ENCODE results near the gene PIGBOS1.

The PIGBOS1 gene

GRCh38 chr15:55279746-55280351, 39.1 kb downstream of the PIGBOS1 start:
- Histone ChIP-seq H3K36me3 (peaks cover 0 to 49% (median 6%) of the 10 kb centered on the region in 11 experiments; a peak in 10 of 22 replicates), H3K27me3 (no peaks in the 10 kb centered on the region), H3K9me3 (replicated peaks in 1 of 11) (peaks cover 0 to 7% (median 0%) of the 10 kb centered on the region in 11 experiments; a peak in 3 of 22 replicates), H4K20me1 (0 out of 22 replicates have a peak, but pooled peaks cover 0 to 7% (median 0%) of the 10 kb centered on the region in 11 experiments), H3K4me1 (peaks cover 28 to 98% (median 93%) of the 10 kb centered on the region in 10 experiments), H3K9ac (peak overlapping the region in 6 of 11 experiments; percentile 25 to 59 (median 50); a peak in 8 of 22 replicates), H3K4me3 (no peak overlapping the region), H3K4me2 (peak overlapping the region in 9 of 11 experiments; percentile 37 to 82 (median 78); a peak in 19 of 22 replicates), H3K27ac (peak overlapping the region; percentile 3 to 93 (median 62); a peak in 19 of 22 replicates)
- TF ChIP-seq Cebpa-rat (IDR thresholded peaks at IDR 0.05), result no peak

- no peak overlapping the region for H3K4me3 ChIP-seq
- peak overlapping the region; percentile 3 to 93 (median 62); a peak in 18 of 22 replicates for H3K27ac ChIP-seq
- peaks cover 28 to 95% (median 88%) of the 10 kb centered on the region in 10 experiments for H3K4me1 ChIP-seq
- peaks cover 0 to 47% (median 7%) of the 10 kb centered on the region in 11 experiments; a peak in 10 of 22 replicates for H3K36me3 ChIP-seq
- peaks cover 0 to 10% (median 0%) of the 10 kb centered on the region in 11 experiments; a peak in 4 of 22 replicates for H3K9me3 ChIP-seq (replicated peaks in 1 of 11)
- H3K4me2 ChIP-seq, result peak overlapping the region in 9 of 11 experiments; percentile 37 to 82 (median 78); a peak in 17 of 22 replicates
- H3K9ac ChIP-seq, result peak overlapping the region in 3 of 11 experiments; percentile 5 to 59 (median 53); a peak in 5 of 22 replicates
- no peak for TF ChIP-seq Cebpa-rat (IDR thresholded peaks at IDR 0.05)
- H4K20me1 ChIP-seq, result 0 out of 22 replicates have a peak, but pooled peaks cover 0 to 7% (median 0%) of the 10 kb centered on the region in 11 experiments
- no peaks in the 10 kb centered on the region for H3K27me3 ChIP-seq
These were observed 39.7 kb downstream of the PIGBOS1 start for GRCh38 chr15:55279100-55279745.

- Histone ChIP-seq H3K9me3 (replicated peaks in 1 of 11) (peaks cover 0 to 25% (median 8%) of the 10 kb centered on the region in 11 experiments; a peak in 9 of 22 replicates), H3K9ac (peak overlapping the region in 7 of 11 experiments; percentile 19 to 75 (median 62); a peak in 10 of 22 replicates), H3K27me3 (no peaks in the 10 kb centered on the region), H4K20me1 (0 out of 22 replicates have a peak, but pooled peaks cover 0 to 7% (median 0%) of the 10 kb centered on the region in 11 experiments), H3K4me3 (peak overlapping the region in 1 of 10 experiments; percentile 44; a peak in 2 of 20 replicates), H3K4me1 (peaks cover 26 to 91% (median 73%) of the 10 kb centered on the region in 10 experiments), H3K27ac (peak overlapping the region; percentile 41 to 93 (median 78); a peak in 20 of 22 replicates), H3K36me3 (peaks cover 0 to 49% (median 7%) of the 10 kb centered on the region in 11 experiments; a peak in 10 of 22 replicates), H3K4me2 (peak overlapping the region; percentile 19 to 82 (median 72))
- TF ChIP-seq Cebpa-rat (IDR thresholded peaks at IDR 0.05), result no peak
These were observed 41.2 kb downstream of the PIGBOS1 start for GRCh38 chr15:55277715-55278114.

- 0 out of 22 replicates have a peak, but pooled peaks of 1 of the 11 experiments have one; percentile 11 for TF ChIP-seq Cebpa-rat (IDR thresholded peaks at IDR 0.05)
- Histone ChIP-seq H3K4me3 (peak overlapping the region in 1 of 10 experiments; percentile 44; a peak in 2 of 20 replicates), H4K20me1 (0 out of 22 replicates have a peak, but pooled peaks cover 0 to 6% (median 0%) of the 10 kb centered on the region in 11 experiments), H3K4me2 (peak overlapping the region; percentile 19 to 82 (median 72)), H3K27ac (peak overlapping the region in 10 of 11 experiments; percentile 57 to 93 (median 79); a peak in 21 of 22 replicates), H3K36me3 (peaks cover 0 to 54% (median 7%) of the 10 kb centered on the region in 11 experiments; a peak in 10 of 22 replicates), H3K4me1 (peaks cover 21 to 91% (median 68%) of the 10 kb centered on the region in 10 experiments), H3K9ac (peak overlapping the region in 8 of 11 experiments; percentile 8 to 75 (median 56); a peak in 12 of 22 replicates), H3K27me3 (no peaks in the 10 kb centered on the region), H3K9me3 (replicated peaks in 1 of 11) (peaks cover 0 to 31% (median 11%) of the 10 kb centered on the region in 11 experiments; a peak in 10 of 22 replicates)
These were observed 41.8 kb downstream of the PIGBOS1 start for GRCh38 chr15:55277116-55277564.

- Histone ChIP-seq H3K4me3 (no peak overlapping the region), H3K27me3 (no peaks in the 10 kb centered on the region), H3K4me2 (peak overlapping the region in 8 of 11 experiments; percentile 19 to 82 (median 77); a peak in 16 of 22 replicates), H4K20me1 (no peaks in the 10 kb centered on the region), H3K4me1 (peaks cover 15 to 91% (median 59%) of the 10 kb centered on the region in 10 experiments), H3K9ac (peak overlapping the region in 3 of 11 experiments; percentile 64 to 75 (median 75); a peak in 3 of 22 replicates), H3K27ac (peak overlapping the region in 10 of 11 experiments; percentile 14 to 93 (median 79); a peak in 15 of 22 replicates), H3K36me3 (peaks cover 0 to 59% (median 7%) of the 10 kb centered on the region in 11 experiments; a peak in 10 of 22 replicates), H3K9me3 (replicated peaks in 1 of 11) (peaks cover 0 to 31% (median 12%) of the 10 kb centered on the region in 11 experiments; a peak in 10 of 22 replicates)
- no peak for TF ChIP-seq Cebpa-rat (IDR thresholded peaks at IDR 0.05)
These were observed 42.6 kb downstream of the PIGBOS1 start for GRCh38 chr15:55276324-55276723.

GRCh38 chr15:55270291-55270690, 48.6 kb downstream of the PIGBOS1 start:
- Histone ChIP-seq H3K27ac (peak overlapping the region in 6 of 11 experiments; percentile 34 to 87 (median 80); a peak in 7 of 22 replicates), H3K9ac (no peak overlapping the region), H3K9me3 (replicated peaks in 1 of 11) (peaks cover 0 to 29% (median 12%) of the 10 kb centered on the region in 11 experiments; a peak in 10 of 22 replicates), H4K20me1 (no peaks in the 10 kb centered on the region), H3K27me3 (no peaks in the 10 kb centered on the region), H3K4me3 (no peak overlapping the region), H3K36me3 (peaks cover 0 to 86% (median 30%) of the 10 kb centered on the region in 11 experiments; a peak in 15 of 22 replicates), H3K4me2 (peak overlapping the region in 6 of 11 experiments; percentile 2 to 90 (median 60); a peak in 10 of 22 replicates), H3K4me1 (peaks cover 20 to 92% (median 51%) of the 10 kb centered on the region in 10 experiments)
- TF ChIP-seq Cebpa-rat (IDR thresholded peaks at IDR 0.05), result no peak

GRCh38 chr15:55268176-55268695, 50.7 kb downstream of the PIGBOS1 start:
- peaks cover 20 to 82% (median 47%) of the 10 kb centered on the region in 10 experiments for H3K4me1 ChIP-seq
- H3K27me3 ChIP-seq, result no peaks in the 10 kb centered on the region
- peak overlapping the region in 4 of 10 experiments; percentile 5 to 47 (median 28); a peak in 6 of 20 replicates for H3K4me3 ChIP-seq
- peaks cover 0 to 87% (median 38%) of the 10 kb centered on the region in 11 experiments; a peak in 15 of 22 replicates for H3K36me3 ChIP-seq
- H3K9ac ChIP-seq, result peak overlapping the region; percentile 40 to 73 (median 68); a peak in 21 of 22 replicates
- H3K9me3 ChIP-seq (replicated peaks in 1 of 11), result peaks cover 0 to 13% (median 10%) of the 10 kb centered on the region in 11 experiments; a peak in 9 of 22 replicates
- no peaks in the 10 kb centered on the region for H4K20me1 ChIP-seq
- H3K27ac ChIP-seq, result peak overlapping the region; percentile 53 to 87 (median 77)
- H3K4me2 ChIP-seq, result peak overlapping the region; percentile 70 to 90 (median 79)
- no peak for TF ChIP-seq Cebpa-rat (IDR thresholded peaks at IDR 0.05)

Measured in BLaER1 treated with 17β-estradiol and CSF1 and Interleukin-3, amounts not matched to agents 10 nM and 100 nM (cell line).